ENCODE results near the gene HMBS.

- TF ChIP-seq POLR2A (IDR thresholded peaks at IDR 0.05; ENCODE audit: low read length) (no peak), GATA1 (IDR thresholded peaks at IDR 0.05; ENCODE audit: low read depth, low read length) (no peak)
These were observed 2.9 kb upstream of the HMBS start for GRCh38 chr11:119081682-119082260.
